IMR-90 (cell line): Measurements from ENCODE around the gene FAM174C. TPM values are rescaled to one million over a fixed set of nuclear protein-coding genes. Genes with fewer than 3 reads are reported as not detected.

Experiments
- ATAC-seq: fragments of 200-7000 bp; cut with Tn5 transposase; 2 replicates; pipeline ENCODE4 v1.9.1; 2020; ENCODE audit warnings: low read depth, mild to moderate bottlenecking, moderate library complexity
- BruUV-seq: library from RNA; stranded (reverse); fragments of 400-500 nt; replicated peaks from 2 replicates; lab custom pipeline; 2021; lab: Mats Ljungman, UMichigan
- CTCF ChIA-PET: fragments of 300-600 bp; formaldehyde crosslinking; extraction: SDS; loops from one replicate; lab custom pipeline; 2021; ENCODE audit warnings: antibody characterized with exemption; lab: Yijun Ruan, JAX
- POLR2A ChIA-PET: fragments of 300-600 bp; sonication (Branson Sonifier 250); formaldehyde crosslinking; loops from one replicate; lab custom pipeline; 2022; ENCODE audit warnings: antibody characterized with exemption; ENCODE audit not compliant: unreplicated experiment; lab: Charles Lee
- DNase-seq: peaks from one replicate; pipeline ENCODE4 v3.0.0; 2013
- H2AFZ ChIP-seq: replicated peaks from 2 replicates; pipeline ENCODE3; 2013; ENCODE audit warnings: low read length, mild to moderate bottlenecking; ENCODE audit not compliant: poor library complexity
- H2AK5ac ChIP-seq: 2 replicates; pipeline ENCODE4 v1.6.1; 2013; ENCODE audit warnings: low read depth, low read length, inconsistent platforms
- H2AK9ac ChIP-seq: replicated peaks from 2 replicates; pipeline ENCODE3; 2013; ENCODE audit warnings: mild to moderate bottlenecking, low read depth, low read length, moderate library complexity; ENCODE audit not compliant: poor library complexity
- H2BK120ac ChIP-seq: 2 replicates; pipeline ENCODE4 v1.6.1; 2013; ENCODE audit warnings: low read depth, low read length, inconsistent platforms
- H2BK15ac ChIP-seq: 3 replicates; pipeline ENCODE4 v1.6.1; 2013; ENCODE audit warnings: low read depth, low read length, inconsistent platforms
- H2BK20ac ChIP-seq: 2 replicates; pipeline ENCODE4 v1.6.1; 2013; ENCODE audit warnings: low read depth, mild to moderate bottlenecking, inconsistent platforms, low read length, moderate library complexity
- H2BK5ac ChIP-seq: 2 replicates; pipeline ENCODE4 v1.6.1; 2013; ENCODE audit warnings: mild to moderate bottlenecking, low read depth, low read length, inconsistent platforms; ENCODE audit not compliant: poor library complexity, severe bottlenecking
- H3K14ac ChIP-seq: replicated peaks from 2 replicates; pipeline ENCODE4 v1.6.1; 2013; ENCODE audit warnings: low read depth, low read length, inconsistent platforms
- H3K18ac ChIP-seq: 2 replicates; pipeline ENCODE4 v1.6.1; 2013; ENCODE audit warnings: low read depth, low read length, control low read depth
- H3K23ac ChIP-seq: 2 replicates; pipeline ENCODE4 v1.6.1; 2013; ENCODE audit warnings: low read depth, low read length, inconsistent platforms
- H3K27ac ChIP-seq: 2 replicates; pipeline ENCODE4 v1.5.1; 2013; ENCODE audit warnings: mild to moderate bottlenecking, control low read depth, low read length; ENCODE audit not compliant: insufficient read depth
- H3K27me3 ChIP-seq: 2 replicates; pipeline ENCODE4 v1.6.1; 2013; ENCODE audit warnings: low read length; ENCODE audit not compliant: control insufficient read depth, insufficient read depth
- H3K36me3 ChIP-seq: 2 replicates; pipeline ENCODE4 v1.6.1; 2013; ENCODE audit warnings: low read length, mixed read lengths; ENCODE audit not compliant: control insufficient read depth, insufficient read depth
- H3K4ac ChIP-seq: 2 replicates; pipeline ENCODE4 v1.6.1; 2013; ENCODE audit warnings: low read depth, low read length, inconsistent platforms
- H3K4me1 ChIP-seq: 2 replicates; pipeline ENCODE4 v1.6.1; 2013; ENCODE audit warnings: low read length, mixed read lengths; ENCODE audit not compliant: control insufficient read depth, insufficient read depth
- H3K4me2 ChIP-seq: 2 replicates; pipeline ENCODE4 v1.6.1; 2013; ENCODE audit warnings: low read depth, mild to moderate bottlenecking, control low read depth, low read length, moderate library complexity
- H3K4me3 ChIP-seq: 2 replicates; pipeline ENCODE4 v1.5.1; 2013; ENCODE audit warnings: low read depth, mild to moderate bottlenecking, control low read depth, low read length, moderate library complexity; ENCODE audit not compliant: insufficient read depth
- H3K56ac ChIP-seq: 2 replicates; pipeline ENCODE4 v1.6.1; 2013; ENCODE audit warnings: low read length, inconsistent platforms; ENCODE audit not compliant: insufficient read depth; ENCODE audit errors: extremely low read depth
- H3K79me1 ChIP-seq, 2 experiments: 2 replicates each; pipeline ENCODE4 v1.6.1; 2013; ENCODE audit warnings: low read length in 2 of 2, inconsistent platforms in 1 of 2, low read depth in 1 of 2
- H3K9ac ChIP-seq: 2 replicates; pipeline ENCODE4 v1.6.1; 2013; ENCODE audit warnings: low read depth, low read length, control low read depth
- H3K9me1 ChIP-seq: 2 replicates; pipeline ENCODE4 v1.6.1; 2013; ENCODE audit warnings: low read length, inconsistent platforms; ENCODE audit not compliant: insufficient read depth
- H3K9me3 ChIP-seq: 2 replicates; pipeline ENCODE4 v1.6.1; 2013; ENCODE audit warnings: low read length; ENCODE audit not compliant: control insufficient read depth, insufficient read depth
- H4K20me1 ChIP-seq: 2 replicates; pipeline ENCODE4 v1.6.1; 2013; ENCODE audit warnings: low read length, inconsistent platforms; ENCODE audit not compliant: insufficient read depth
- H4K5ac ChIP-seq: 2 replicates; pipeline ENCODE4 v1.6.1; 2013; ENCODE audit warnings: mild to moderate bottlenecking, low read depth, low read length, control low read depth
- H4K8ac ChIP-seq, 2 experiments: 2 replicates each; pipeline ENCODE4 v1.6.1; 2013; ENCODE audit warnings: low read depth in 2 of 2, low read length in 2 of 2, control low read depth in 1 of 2, inconsistent platforms in 1 of 2
- H4K91ac ChIP-seq: 2 replicates; pipeline ENCODE4 v1.6.1; 2013; ENCODE audit warnings: low read depth, low read length, inconsistent platforms; ENCODE audit not compliant: insufficient read depth
- BHLHE40 ChIP-seq: fragments of 150-350 bp; IDR thresholded peaks from 2 replicates; pipeline ENCODE4 v1.6.1; 2016; ENCODE audit warnings: mild to moderate bottlenecking, low read depth, low read length
- CEBPB ChIP-seq: IDR thresholded peaks from 2 replicates; pipeline ENCODE4 v1.6.1; 2012; ENCODE audit warnings: low read depth, low read length, improper control_type of control experiment
- CHD1 ChIP-seq: IDR thresholded peaks from 2 replicates; pipeline ENCODE4 v1.6.1; 2012; ENCODE audit warnings: low read depth, low read length, improper control_type of control experiment
- FOS ChIP-seq: fragments of 150-350 bp; IDR thresholded peaks from 2 replicates; pipeline ENCODE4 v1.6.1; 2016; ENCODE audit warnings: low read depth, low read length
- POLR2A ChIP-seq: IDR thresholded peaks from 2 replicates; pipeline ENCODE4 v1.6.1; 2012; ENCODE audit warnings: mild to moderate bottlenecking, low read depth, low read length
- RFX5 ChIP-seq: IDR thresholded peaks from 2 replicates; pipeline ENCODE4 v1.8.0; 2012; ENCODE audit warnings: low read depth, mild to moderate bottlenecking, low read length, moderate library complexity
- USF2 ChIP-seq: fragments of 150-350 bp; IDR thresholded peaks from 2 replicates; pipeline ENCODE4 v1.6.1; 2017; ENCODE audit warnings: mild to moderate bottlenecking, antibody characterized with exemption, low read length, low read depth
- WGBS, 2 experiments: methylation state at CpG; one replicate each; pipeline versions ENCODE4 v1.1.5 to v1.1.7; 2013; ENCODE audit warnings: missing lambda C conversion rate in 2 of 2; ENCODE audit not compliant: insufficient read length in 1 of 2; ENCODE audit errors: extremely low coverage in 2 of 2; 5-methylcytosine and 5-hydroxymethylcytosine counted together
- dilution Hi-C: fragments of 300-500 bp; cut with HindIII; formaldehyde crosslinking; loops from one replicate; pipeline ENCODE4 v1.14.3; 2018; ENCODE audit warnings: low sequenced_read_pairs; ENCODE audit not compliant: unreplicated experiment
- in situ Hi-C: fragments of 300-500 bp; cut with MboI; formaldehyde crosslinking; loops from 3 replicates; pipeline ENCODE4 v1.14.3; 2019; ENCODE audit warnings: low sequenced_read_pairs, inconsistent platforms, mixed read lengths
- intact Hi-C: fragments of 100-400 bp; cut with micrococcal nuclease; formaldehyde crosslinking; loops from 2 replicates; pipeline ENCODE4 v1.10.0; 2022
- polyA plus RNA-seq, 3 experiments: library from polyadenylated mRNA; depleted of rRNA; stranded (reverse); fragments of >200 nt; gene quantifications; 2 replicates each; pipeline ENCODE4 v1.2.3, GENCODE V29; 2012; ENCODE audit warnings: low replicate concordance in 1 of 3
- total RNA-seq: library from RNA; depleted of rRNA; stranded (reverse); fragments of >200 nt; gene quantifications from 2 replicates; pipeline ENCODE4 v1.2.3, GENCODE V29; 2012

Gene FAM174C
- total and polyA plus RNA-seq, 2 of the 4 experiments (the other 2 are of a cell fraction): 7.5 to 61.8 TPM

DNA sequence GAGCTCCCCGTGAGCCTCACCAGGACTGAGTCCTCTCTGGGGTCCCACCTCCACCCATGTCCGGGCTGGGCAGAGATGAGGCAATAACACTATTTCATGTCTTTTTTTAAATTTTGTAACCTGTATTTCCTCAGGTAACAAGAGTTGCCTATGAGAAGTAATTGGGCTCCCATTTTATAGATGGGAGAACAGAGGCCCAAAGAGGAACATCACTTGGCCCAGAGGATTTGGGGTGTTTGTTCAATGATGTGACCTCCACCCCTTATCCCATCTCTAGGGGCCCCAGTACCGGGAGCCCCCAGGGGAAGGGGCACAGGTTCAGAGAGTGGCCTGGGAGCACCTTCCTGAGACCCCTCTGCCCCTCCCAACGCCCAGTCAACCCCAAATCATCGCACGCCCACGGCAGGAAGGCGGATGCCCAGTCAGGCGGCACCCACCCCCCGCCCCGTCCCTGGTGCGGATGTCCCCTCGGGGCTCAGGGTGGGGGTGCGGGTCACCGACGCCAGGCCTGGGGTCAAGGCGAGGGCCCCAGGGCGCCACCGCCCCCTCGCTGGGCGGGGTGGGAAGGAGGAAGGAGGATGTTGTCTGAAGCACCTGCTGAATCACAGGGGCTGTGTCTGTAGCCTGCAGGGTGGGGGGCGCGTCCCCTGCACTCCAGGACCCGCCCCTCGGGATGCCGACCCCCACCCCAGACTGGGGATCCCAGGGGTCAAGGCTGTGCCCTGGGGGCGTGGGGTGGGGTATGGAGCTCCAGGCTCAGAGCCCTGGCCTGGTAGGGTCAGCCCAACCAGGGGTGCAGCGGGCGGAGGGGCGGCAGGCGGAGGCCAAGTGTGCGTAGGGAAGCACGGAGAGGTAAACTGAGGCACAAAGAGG, 15.2 kb upstream of the FAM174C start:
- peak overlapping the region; percentile 78 for H2BK5ac ChIP-seq
- H4K20me1 ChIP-seq: peaks cover 53% of the 10 kb centered on the region
- H3K14ac ChIP-seq: 0 out of 2 replicates have a peak overlapping the region, but pooled peaks have one; percentile 0
- TF ChIP-seq CHD1 (no peak), FOS (no peak), RFX5 (no peak), BHLHE40 (no peak), USF2 (no peak), POLR2A (peak; percentile 27), CEBPB (peak; percentile 55; the same call in 1 of the 2 replicates)
- no TSS peak for BruUV-seq
- no peak overlapping the region for H3K18ac ChIP-seq
- H2BK20ac ChIP-seq: no peak overlapping the region
- ATAC-seq (peak; percentile 3), DNase-seq (no peak)
- peak overlapping the region; percentile 64 for H3K4me2 ChIP-seq
- peak overlapping the region; percentile 75; the same call in 1 of the 2 replicates for H2BK120ac ChIP-seq
- peak overlapping the region; percentile 90 for H2AK5ac ChIP-seq
- H3K9ac ChIP-seq: no peak overlapping the region
- peaks cover 9% of the 10 kb centered on the region for H3K9me1 ChIP-seq
- H3K4me3 ChIP-seq: no peak overlapping the region
- H3K23ac ChIP-seq: no peak overlapping the region
- peak overlapping the region; percentile 72 for H3K4ac ChIP-seq
- CTCF ChIA-PET: interaction anchor here (1.4 kb wide), 1 partner anchor 15 kb away, joined by 5 read pairs; no protein-coding TSS in a partner anchor
- POLR2A ChIA-PET: interaction anchor here (0.7 kb wide), 1 partner anchor 9 kb away, joined by 3 read pairs; no protein-coding TSS in a partner anchor
- no peak overlapping the region for H3K56ac ChIP-seq
- H2AK9ac ChIP-seq: peak overlapping the region; percentile 97
- dilution Hi-C loops (no loop called here), intact Hi-C loops (no loop called here), in situ Hi-C loops (no loop called here)
- peaks cover 0 to 68% of the 10 kb centered on the region in 2 experiments; a peak in 2 of 4 replicates for H3K79me1 ChIP-seq
- H2AFZ ChIP-seq: peak overlapping the region; percentile 71
- peak overlapping the region; percentile 71 for H3K27ac ChIP-seq
- H4K8ac ChIP-seq: peak overlapping the region in 1 of 2 experiments; percentile 57; a peak in 2 of 4 replicates
- H3K9me3 ChIP-seq: no peaks in the 10 kb centered on the region
- H3K27me3 ChIP-seq: no peaks in the 10 kb centered on the region
- no peak overlapping the region for H4K91ac ChIP-seq
- no peak overlapping the region; the same call in 2 of the 3 replicates for H2BK15ac ChIP-seq
- H4K5ac ChIP-seq: no peak overlapping the region
- H3K4me1 ChIP-seq: peaks cover 47% of the 10 kb centered on the region
- H3K36me3 ChIP-seq: peaks cover 36% of the 10 kb centered on the region
- 23% methylated on average over 8 of the region's 33 CpGs; no CpG with 5 or more reads in 1 of the 2 experiments for WGBS, 2 experiments
